Ishikawa (cell line): ENCODE results near the gene ZEB2.

ENCODE experiments used
- EP300 ChIP-seq: IDR thresholded peaks from 2 replicates; pipeline ENCODE4 v1.6.1; 2012; ENCODE audit warnings: borderline replicate concordance
- FOXM1 ChIP-seq: IDR thresholded peaks from 2 replicates; pipeline ENCODE4 v1.6.1; 2012; ENCODE audit warnings: low read depth, borderline replicate concordance
- TEAD4 ChIP-seq: IDR thresholded peaks from 2 replicates; pipeline ENCODE4 v1.6.1; 2012

DNA sequence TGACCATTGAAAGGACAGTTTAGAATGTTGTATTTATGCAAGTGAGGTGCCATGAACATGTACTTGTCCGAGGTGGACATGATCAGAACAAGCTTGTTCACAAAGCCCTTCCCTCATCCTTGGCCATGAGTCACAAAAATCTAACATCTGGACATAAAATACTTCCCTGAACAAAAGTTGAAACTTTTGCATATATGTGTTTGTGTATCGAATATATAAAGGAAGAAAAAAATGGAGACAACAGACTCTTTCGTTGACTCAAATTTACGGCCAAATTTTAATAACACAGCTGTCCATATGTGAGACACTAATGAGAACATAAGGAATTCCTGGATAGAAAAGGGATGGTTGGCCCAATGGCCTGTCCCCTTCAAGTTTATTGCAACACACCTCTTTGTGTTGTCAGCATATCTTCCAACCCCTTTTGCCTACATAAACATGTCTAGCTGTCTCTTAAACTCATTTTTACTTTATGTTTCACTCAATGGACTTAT, 19.4 kb upstream of the ZEB2 start:
- no peak for TF ChIP-seq FOXM1
- no peak for TF ChIP-seq EP300
- no peak for TF ChIP-seq TEAD4
